Natural killer cell (primary cell): Measurements from ENCODE around the gene EXOSC7. TPM values are rescaled to one million over a fixed set of nuclear protein-coding genes. Genes with fewer than 3 reads are reported as not detected.
"Not testable (repeated sequence)": the region's sequence is repeated elsewhere in the genome, so short reads cannot be mapped to it uniquely, and the experiment has no call there.

Experiments used
- ATAC-seq, 3 donors: fragments of 150-1000 bp in 2 of 3; fragments of 200-7000 bp in 1 of 3; cut with Tn5 transposase; 1 replicate in 1 of 3; 2 replicates in 2 of 3; pipeline ENCODE4 v1.10.0; 2021; ENCODE audit warnings: mild to moderate bottlenecking in 2 of 3, moderate library complexity in 2 of 3
- DNase-seq, 2 donors: peaks; one replicate each; pipeline versions ENCODE4 v3.0.0 to v3.0.0-alpha.2; 2013 to 2021; ENCODE audit warnings: mixed read lengths in 1 of 2
- H3K27ac ChIP-seq: one replicate; pipeline ENCODE4 v1.5.1; 2013; ENCODE audit warnings: mild to moderate bottlenecking, low read length
- H3K27me3 ChIP-seq: one replicate; pipeline ENCODE4 v1.6.1; 2013; ENCODE audit warnings: low read length; ENCODE audit not compliant: control insufficient read depth, insufficient read depth
- H3K36me3 ChIP-seq: one replicate; pipeline ENCODE4 v1.6.1; 2013; ENCODE audit warnings: low read length; ENCODE audit not compliant: control insufficient read depth, insufficient read depth
- H3K4me1 ChIP-seq: one replicate; pipeline ENCODE4 v1.6.1; 2013; ENCODE audit warnings: low read length; ENCODE audit not compliant: control insufficient read depth, insufficient read depth
- H3K4me3 ChIP-seq: one replicate; pipeline ENCODE4 v1.5.1; 2013; ENCODE audit warnings: low read length
- H3K9me3 ChIP-seq: one replicate; pipeline ENCODE4 v1.6.1; 2013; ENCODE audit warnings: low read length; ENCODE audit not compliant: control insufficient read depth, insufficient read depth
- H3K27ac Mint-ChIP-seq, 2 donors: one replicate each; pipeline ENCODE4 v1.8.0; 2022; ENCODE audit warnings: mild to moderate bottlenecking in 2 of 2, mixed read lengths in 2 of 2, moderate library complexity in 1 of 2
- H3K27me3 Mint-ChIP-seq, 2 donors: one replicate each; pipeline ENCODE4 v1.8.0; 2022; ENCODE audit warnings: low read depth in 2 of 2, mixed read lengths in 2 of 2
- H3K36me3 Mint-ChIP-seq: one replicate; pipeline ENCODE4 v1.8.0; 2022; ENCODE audit warnings: mixed read lengths
- H3K4me1 Mint-ChIP-seq, 2 donors: one replicate each; pipeline ENCODE4 v1.8.0; 2022; ENCODE audit warnings: mixed read lengths in 2 of 2
- H3K4me3 Mint-ChIP-seq: one replicate; pipeline ENCODE4 v1.8.0; 2022; ENCODE audit warnings: mild to moderate bottlenecking, moderate library complexity, mixed read lengths
- H3K9me3 Mint-ChIP-seq, 2 donors: one replicate each; pipeline ENCODE4 v1.8.0; 2022; ENCODE audit warnings: mixed read lengths in 2 of 2
- WGBS: methylation state at CpG from one replicate; pipeline ENCODE4 v1.1.7; 2013; ENCODE audit warnings: missing lambda C conversion rate; ENCODE audit not compliant: insufficient coverage; 5-methylcytosine and 5-hydroxymethylcytosine counted together
- intact Hi-C: fragments of 100-400 bp; cut with micrococcal nuclease; formaldehyde crosslinking; loops from one replicate; pipeline ENCODE4 v1.14.2; 2022
- total RNA-seq, 4 donors: library from RNA; stranded (reverse); fragments of 120-200 nt in 1 of 4; gene quantifications; one replicate each; pipeline versions ENCODE4 v1.2.3 to v1.2.4, GENCODE V29; 2013 to 2022
- TF ChIP-seq, protein P1 (sequence below): fragments of 200-600 bp; IDR thresholded peaks from one replicate; pipeline ENCODE4 v1.8.0; 2022; ENCODE audit warnings: antibody characterized with exemption

EXOSC7 gene
- total RNA-seq, 3 donors from 2014 or later (not counting 1 experiment from before 2014, with no cell fraction given): 32.8 to 46.6 (median 36.0) TPM

DNA sequence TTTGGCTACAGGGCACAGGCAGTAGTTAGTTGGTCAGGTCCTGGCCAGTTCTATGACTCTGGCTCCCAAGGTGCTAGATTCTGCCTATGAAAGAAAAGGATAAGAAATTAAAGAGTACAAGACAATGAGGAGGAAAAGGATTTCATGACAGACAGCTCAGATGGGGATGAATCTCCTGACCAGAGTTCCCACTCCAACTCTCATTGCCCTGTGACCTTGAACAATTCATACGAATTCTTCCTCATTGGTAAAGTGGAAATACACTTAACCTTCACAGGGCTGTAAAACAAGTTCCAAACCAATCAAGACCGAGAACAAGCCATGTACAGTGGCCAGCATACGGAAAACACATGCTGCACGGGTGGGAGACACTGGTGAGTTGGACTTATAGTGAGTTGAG lies 73.8 kb downstream of the EXOSC7 start:
- 80% methylated on average over 4 of the region's 4 CpGs for WGBS
- ATAC-seq: no peak
- Histone ChIP-seq H3K36me3 (no peaks in the 10 kb centered on the region), H3K27me3 (peaks cover 2% of the 10 kb centered on the region), H3K9me3 (no peaks in the 10 kb centered on the region), H3K4me3 (no peak overlapping the region), H3K4me1 (no peaks in the 10 kb centered on the region), H3K27ac (no peak overlapping the region)
- TF ChIP-seq, protein P1, sequence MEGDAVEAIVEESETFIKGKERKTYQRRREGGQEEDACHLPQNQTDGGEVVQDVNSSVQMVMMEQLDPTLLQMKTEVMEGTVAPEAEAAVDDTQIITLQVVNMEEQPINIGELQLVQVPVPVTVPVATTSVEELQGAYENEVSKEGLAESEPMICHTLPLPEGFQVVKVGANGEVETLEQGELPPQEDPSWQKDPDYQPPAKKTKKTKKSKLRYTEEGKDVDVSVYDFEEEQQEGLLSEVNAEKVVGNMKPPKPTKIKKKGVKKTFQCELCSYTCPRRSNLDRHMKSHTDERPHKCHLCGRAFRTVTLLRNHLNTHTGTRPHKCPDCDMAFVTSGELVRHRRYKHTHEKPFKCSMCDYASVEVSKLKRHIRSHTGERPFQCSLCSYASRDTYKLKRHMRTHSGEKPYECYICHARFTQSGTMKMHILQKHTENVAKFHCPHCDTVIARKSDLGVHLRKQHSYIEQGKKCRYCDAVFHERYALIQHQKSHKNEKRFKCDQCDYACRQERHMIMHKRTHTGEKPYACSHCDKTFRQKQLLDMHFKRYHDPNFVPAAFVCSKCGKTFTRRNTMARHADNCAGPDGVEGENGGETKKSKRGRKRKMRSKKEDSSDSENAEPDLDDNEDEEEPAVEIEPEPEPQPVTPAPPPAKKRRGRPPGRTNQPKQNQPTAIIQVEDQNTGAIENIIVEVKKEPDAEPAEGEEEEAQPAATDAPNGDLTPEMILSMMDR: no peak
- intact Hi-C loops: no loop called here
- Mint-ChIP-seq H3K9me3 (no peaks in the 10 kb centered on the region), H3K4me1 (no peaks in the 10 kb centered on the region), H3K27me3 (peaks cover 16 to 23% of the 10 kb centered on the region in 2 donors), H3K27ac (no peak overlapping the region), H3K4me3 (no peak overlapping the region), H3K36me3 (no peaks in the 10 kb centered on the region)
- no peak for DNase-seq

DNA sequence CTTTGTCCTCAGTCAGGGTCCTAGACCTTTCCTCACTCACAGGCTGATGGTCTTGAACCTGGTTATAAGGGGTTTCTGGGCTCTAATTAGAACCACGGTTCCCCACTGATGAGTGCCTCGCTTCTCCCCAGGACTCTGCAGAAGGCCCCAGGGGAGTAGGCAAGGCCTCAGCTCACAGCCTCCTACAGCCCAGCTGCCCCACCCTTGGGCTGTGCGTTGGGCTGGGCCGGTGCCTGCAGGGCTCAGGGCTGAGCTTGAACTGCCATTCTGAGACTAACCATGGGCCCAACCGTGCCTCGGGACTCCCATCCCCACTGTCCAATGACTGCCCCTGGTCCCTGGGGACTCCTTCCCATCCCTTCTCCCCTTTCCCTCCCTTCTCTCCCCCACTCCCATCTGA lies 75.6 kb downstream of the EXOSC7 start:
- Histone ChIP-seq H3K4me1 (no peaks in the 10 kb centered on the region), H3K4me3 (no peak overlapping the region), H3K27me3 (peaks cover 2% of the 10 kb centered on the region), H3K36me3 (no peaks in the 10 kb centered on the region), H3K9me3 (no peaks in the 10 kb centered on the region), H3K27ac (no peak overlapping the region)
- no peak overlapping the region for H3K4me3 Mint-ChIP-seq
- no peaks in the 10 kb centered on the region for H3K4me1 Mint-ChIP-seq
- TF ChIP-seq, protein P1: no peak
- intact Hi-C loops: no loop called here
- no peaks in the 10 kb centered on the region for H3K9me3 Mint-ChIP-seq
- WGBS: 89% methylated on average over 6 of the region's 6 CpGs
- DNase-seq (no peak), ATAC-seq (no peak)
- H3K27me3 Mint-ChIP-seq: peaks cover 14 to 23% of the 10 kb centered on the region in 2 donors
- no peak overlapping the region for H3K27ac Mint-ChIP-seq
- H3K36me3 Mint-ChIP-seq: no peaks in the 10 kb centered on the region

DNA sequence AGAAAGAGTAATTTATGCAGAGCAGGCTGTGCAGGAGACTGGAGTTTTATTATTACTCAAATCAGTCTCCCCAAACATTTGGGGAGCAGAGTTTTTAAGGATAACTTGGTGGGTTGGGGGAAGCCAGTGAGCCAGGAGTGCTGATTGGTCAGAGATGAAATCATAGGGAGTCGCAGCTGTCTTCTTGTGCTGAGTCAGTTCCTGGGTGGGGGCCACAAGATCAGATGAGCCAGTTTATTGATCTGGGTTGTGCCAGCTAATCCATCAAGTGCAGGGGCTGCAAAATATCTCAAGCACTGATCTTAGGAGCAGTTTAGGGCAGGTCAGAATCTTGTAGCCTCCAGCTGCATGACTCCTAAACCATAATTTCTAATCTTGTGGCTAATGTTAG lies 77.8 kb downstream of the EXOSC7 start:
- H3K9me3 ChIP-seq, H3K27me3 ChIP-seq, H3K9me3 Mint-ChIP-seq, ATAC-seq, H3K27ac ChIP-seq, intact Hi-C loops, H3K4me1 ChIP-seq, H3K4me1 Mint-ChIP-seq, DNase-seq, H3K36me3 ChIP-seq, H3K36me3 Mint-ChIP-seq, H3K4me3 Mint-ChIP-seq, H3K4me3 ChIP-seq, H3K27ac Mint-ChIP-seq: not testable (repeated sequence)
- 54% methylated on average over 1 of the region's 1 CpG for WGBS
- peaks cover 19 to 26% of the 10 kb centered on the region in 2 donors for H3K27me3 Mint-ChIP-seq

DNA sequence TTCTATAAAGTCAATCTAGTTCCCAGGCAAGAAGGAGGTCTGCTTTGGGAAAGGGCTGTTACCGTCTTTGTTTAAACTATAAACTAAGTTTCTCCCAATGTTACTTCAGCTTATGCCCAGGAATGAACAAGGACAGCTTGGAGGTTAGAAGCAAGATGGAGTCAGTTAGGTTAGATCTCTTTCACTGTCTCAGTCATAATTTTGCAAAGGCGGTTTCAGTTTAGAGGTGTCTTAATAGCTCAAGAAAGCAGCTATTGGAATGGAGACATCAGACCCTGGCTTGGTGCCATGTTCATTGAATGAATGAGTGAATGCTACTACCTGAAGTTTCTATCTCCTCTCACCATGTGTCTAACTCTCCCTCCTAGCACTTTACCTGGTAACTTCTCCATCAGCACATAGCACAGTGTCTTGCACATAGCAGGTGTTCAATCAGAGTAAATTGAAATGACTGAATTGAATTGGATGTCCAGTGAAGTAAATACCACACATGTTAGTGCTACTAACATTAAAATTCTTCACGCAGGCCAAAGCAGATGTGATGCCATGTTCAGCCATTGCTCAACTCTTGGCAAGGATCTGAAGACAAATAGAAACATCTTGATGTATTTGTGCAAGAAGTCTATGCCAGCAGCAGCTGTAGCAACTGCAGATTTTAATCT lies 78.3 kb downstream of the EXOSC7 start:
- intact Hi-C loops: no loop called here
- Mint-ChIP-seq H3K27me3 (peaks cover 15 to 24% of the 10 kb centered on the region in 2 donors), H3K4me3 (no peak overlapping the region), H3K36me3 (no peaks in the 10 kb centered on the region), H3K9me3 (no peaks in the 10 kb centered on the region), H3K27ac (no peak overlapping the region), H3K4me1 (no peaks in the 10 kb centered on the region)
- Histone ChIP-seq H3K36me3 (no peaks in the 10 kb centered on the region), H3K27ac (no peak overlapping the region), H3K27me3 (no peaks in the 10 kb centered on the region), H3K4me1 (no peaks in the 10 kb centered on the region), H3K4me3 (no peak overlapping the region), H3K9me3 (no peaks in the 10 kb centered on the region)
- DNase-seq (no peak), ATAC-seq (no peak)
- WGBS: 90% methylated on average over 2 of the region's 3 CpGs
- TF ChIP-seq, protein P1: no peak
